Measurements from ENCODE around the gene ARHGAP15.

Gene ARHGAP15

GRCh38 chr2:143321994-143322393 is 192.8 kb downstream of the ARHGAP15 start:
- TF ChIP-seq ZNF274 (IDR thresholded peaks at IDR 0.05; ENCODE audit: low read depth, low read length) (no peak), SUZ12 (IDR thresholded peaks at IDR 0.05; ENCODE audit: extremely low read depth, insufficient read depth, insufficient read length) (no peak)
- Histone ChIP-seq H3K4me1 (ENCODE audit: insufficient read depth, insufficient read length) (no peaks in the 10 kb centered on the region), H3K27me3 (ENCODE audit: insufficient read depth, insufficient read length) (no peaks in the 10 kb centered on the region), H3K36me3 (ENCODE audit: insufficient read depth, insufficient read length, low read length) (no peaks in the 10 kb centered on the region), H3K4me3 (ENCODE audit: insufficient read length, low read depth) (no peak overlapping the region), H3K9me3 (ENCODE audit: insufficient read depth, low read length) (no peaks in the 10 kb centered on the region), H3K9ac (ENCODE audit: insufficient read length, low read depth) (no peak overlapping the region)
- no peak for DNase-seq (ENCODE audit: low read depth, low spot score)

- TF ChIP-seq SUZ12 (IDR thresholded peaks at IDR 0.05; ENCODE audit: extremely low read depth, insufficient read depth, insufficient read length): no peak
- TF ChIP-seq YY1 (IDR thresholded peaks at IDR 0.05; ENCODE audit: insufficient read depth, insufficient read length): no peak
- no peak for TF ChIP-seq ZNF274 (IDR thresholded peaks at IDR 0.05; ENCODE audit: low read depth, low read length)
- Histone ChIP-seq H3K36me3 (ENCODE audit: insufficient read depth, insufficient read length, low read length) (no peaks in the 10 kb centered on the region), H3K9ac (ENCODE audit: insufficient read length, low read depth) (no peak overlapping the region), H3K4me1 (ENCODE audit: insufficient read depth, insufficient read length) (no peaks in the 10 kb centered on the region), H3K27me3 (ENCODE audit: insufficient read depth, insufficient read length) (no peaks in the 10 kb centered on the region), H3K4me3 (ENCODE audit: insufficient read length, low read depth) (no peak overlapping the region), H3K9me3 (ENCODE audit: insufficient read depth, low read length) (no peaks in the 10 kb centered on the region)
- DNase-seq (ENCODE audit: low read depth, low spot score): no peak
These were observed 200.1 kb downstream of the ARHGAP15 start for GRCh38 chr2:143329288-143329687.

- Histone ChIP-seq H3K4me3 (ENCODE audit: insufficient read length, low read depth) (no peak overlapping the region), H3K4me1 (ENCODE audit: insufficient read depth, insufficient read length) (no peaks in the 10 kb centered on the region), H3K9ac (ENCODE audit: insufficient read length, low read depth) (no peak overlapping the region), H3K9me3 (ENCODE audit: insufficient read depth, low read length) (no peaks in the 10 kb centered on the region), H3K36me3 (ENCODE audit: insufficient read depth, insufficient read length, low read length) (no peaks in the 10 kb centered on the region), H3K27me3 (ENCODE audit: insufficient read depth, insufficient read length) (no peaks in the 10 kb centered on the region)
- no peak for TF ChIP-seq ZNF274 (IDR thresholded peaks at IDR 0.05; ENCODE audit: low read depth, low read length)
- TF ChIP-seq YY1 (IDR thresholded peaks at IDR 0.05; ENCODE audit: insufficient read depth, insufficient read length): no peak
- no peak for TF ChIP-seq SUZ12 (IDR thresholded peaks at IDR 0.05; ENCODE audit: extremely low read depth, insufficient read depth, insufficient read length)
- no peak for DNase-seq (ENCODE audit: low read depth, low spot score)
These were observed 204.1 kb downstream of the ARHGAP15 start for GRCh38 chr2:143333168-143333791.

GRCh38 chr2:143333847-143334246 is 204.6 kb downstream of the ARHGAP15 start:
- H3K9ac ChIP-seq (ENCODE audit: insufficient read length, low read depth): no peak overlapping the region
- no peak overlapping the region for H3K4me3 ChIP-seq (ENCODE audit: insufficient read length, low read depth)
- H3K36me3 ChIP-seq (ENCODE audit: insufficient read depth, insufficient read length, low read length): no peaks in the 10 kb centered on the region
- no peaks in the 10 kb centered on the region for H3K27me3 ChIP-seq (ENCODE audit: insufficient read depth, insufficient read length)
- no peaks in the 10 kb centered on the region for H3K4me1 ChIP-seq (ENCODE audit: insufficient read depth, insufficient read length)
- no peak for DNase-seq (ENCODE audit: low read depth, low spot score)
- no peak for TF ChIP-seq SUZ12 (IDR thresholded peaks at IDR 0.05; ENCODE audit: extremely low read depth, insufficient read depth, insufficient read length)
- no peak for TF ChIP-seq YY1 (IDR thresholded peaks at IDR 0.05; ENCODE audit: insufficient read depth, insufficient read length)
- H3K9me3 ChIP-seq (ENCODE audit: insufficient read depth, low read length): no peaks in the 10 kb centered on the region

GRCh38 chr2:143334837-143335236 is 205.6 kb downstream of the ARHGAP15 start:
- H3K9ac ChIP-seq (ENCODE audit: insufficient read length, low read depth): no peak overlapping the region
- TF ChIP-seq ZNF274 (IDR thresholded peaks at IDR 0.05; ENCODE audit: low read depth, low read length): no peak
- no peak for TF ChIP-seq SUZ12 (IDR thresholded peaks at IDR 0.05; ENCODE audit: extremely low read depth, insufficient read depth, insufficient read length)
- TF ChIP-seq YY1 (IDR thresholded peaks at IDR 0.05; ENCODE audit: insufficient read depth, insufficient read length): no peak
- DNase-seq (ENCODE audit: low read depth, low spot score): no peak

GRCh38 chr2:143336719-143337210 is 207.5 kb downstream of the ARHGAP15 start:
- TF ChIP-seq YY1 (IDR thresholded peaks at IDR 0.05; ENCODE audit: insufficient read depth, insufficient read length) (no peak), SUZ12 (IDR thresholded peaks at IDR 0.05; ENCODE audit: extremely low read depth, insufficient read depth, insufficient read length) (no peak)
- Histone ChIP-seq H3K36me3 (ENCODE audit: insufficient read depth, insufficient read length, low read length) (no peaks in the 10 kb centered on the region), H3K4me1 (ENCODE audit: insufficient read depth, insufficient read length) (no peaks in the 10 kb centered on the region), H3K9ac (ENCODE audit: insufficient read length, low read depth) (no peak overlapping the region), H3K27me3 (ENCODE audit: insufficient read depth, insufficient read length) (no peaks in the 10 kb centered on the region), H3K4me3 (ENCODE audit: insufficient read length, low read depth) (no peak overlapping the region), H3K9me3 (ENCODE audit: insufficient read depth, low read length) (no peaks in the 10 kb centered on the region)
- DNase-seq (ENCODE audit: low read depth, low spot score): no peak

More at GRCh38 chr2:143334837-143335236, 205.6 kb downstream of the ARHGAP15 start:
- H3K4me1 ChIP-seq (ENCODE audit: insufficient read depth, insufficient read length): no peaks in the 10 kb centered on the region
- no peak overlapping the region for H3K4me3 ChIP-seq (ENCODE audit: insufficient read length, low read depth)
- no peaks in the 10 kb centered on the region for H3K27me3 ChIP-seq (ENCODE audit: insufficient read depth, insufficient read length)
- no peaks in the 10 kb centered on the region for H3K9me3 ChIP-seq (ENCODE audit: insufficient read depth, low read length)
- no peaks in the 10 kb centered on the region for H3K36me3 ChIP-seq (ENCODE audit: insufficient read depth, insufficient read length, low read length)

GRCh38 chr2:143341478-143341877 is 212.3 kb downstream of the ARHGAP15 start:
- no peaks in the 10 kb centered on the region for H3K27me3 ChIP-seq (ENCODE audit: insufficient read depth, insufficient read length)
- DNase-seq (ENCODE audit: low read depth, low spot score): no peak
- no peaks in the 10 kb centered on the region for H3K4me1 ChIP-seq (ENCODE audit: insufficient read depth, insufficient read length)
- TF ChIP-seq SUZ12 (IDR thresholded peaks at IDR 0.05; ENCODE audit: extremely low read depth, insufficient read depth, insufficient read length) (no peak), ZNF274 (IDR thresholded peaks at IDR 0.05; ENCODE audit: low read depth, low read length) (no peak), YY1 (IDR thresholded peaks at IDR 0.05; ENCODE audit: insufficient read depth, insufficient read length) (no peak)
- no peak overlapping the region for H3K9ac ChIP-seq (ENCODE audit: insufficient read length, low read depth)
- no peak overlapping the region for H3K4me3 ChIP-seq (ENCODE audit: insufficient read length, low read depth)
- H3K36me3 ChIP-seq (ENCODE audit: insufficient read depth, insufficient read length, low read length): no peaks in the 10 kb centered on the region
- H3K9me3 ChIP-seq (ENCODE audit: insufficient read depth, low read length): no peaks in the 10 kb centered on the region

All from NT2/D1 (cell line).